ENCODE measurements around the gene TMEM19. TPM values are rescaled to one million over a fixed set of nuclear protein-coding genes. Genes with fewer than 3 reads are reported as not detected.
A peak's percentile ranks its signal among the peaks of the same experiment; 100 is the strongest.
"Not testable (repeated sequence)": the region's sequence is repeated elsewhere in the genome, so short reads cannot be mapped to it uniquely, and the experiment has no call there.

The TMEM19 gene
- total RNA-seq, 3 donors from 2014 or later, result 25.3 to 41.7 (median 37.3) TPM

GRCh38 chr12:71684081-71684480 lies 1.8 kb upstream of the TMEM19 start:
- no peaks in the 10 kb centered on the region for H3K36me3 ChIP-seq (ENCODE audit: low read depth)
- H3K4me1 ChIP-seq (ENCODE audit: low read depth), result no peaks in the 10 kb centered on the region
- no peak for DNase-seq
- intact Hi-C loops (cut with DNase I, micrococcal nuclease), result no loop called here
- no peak for ATAC-seq
- TF ChIP-seq, protein P1, sequence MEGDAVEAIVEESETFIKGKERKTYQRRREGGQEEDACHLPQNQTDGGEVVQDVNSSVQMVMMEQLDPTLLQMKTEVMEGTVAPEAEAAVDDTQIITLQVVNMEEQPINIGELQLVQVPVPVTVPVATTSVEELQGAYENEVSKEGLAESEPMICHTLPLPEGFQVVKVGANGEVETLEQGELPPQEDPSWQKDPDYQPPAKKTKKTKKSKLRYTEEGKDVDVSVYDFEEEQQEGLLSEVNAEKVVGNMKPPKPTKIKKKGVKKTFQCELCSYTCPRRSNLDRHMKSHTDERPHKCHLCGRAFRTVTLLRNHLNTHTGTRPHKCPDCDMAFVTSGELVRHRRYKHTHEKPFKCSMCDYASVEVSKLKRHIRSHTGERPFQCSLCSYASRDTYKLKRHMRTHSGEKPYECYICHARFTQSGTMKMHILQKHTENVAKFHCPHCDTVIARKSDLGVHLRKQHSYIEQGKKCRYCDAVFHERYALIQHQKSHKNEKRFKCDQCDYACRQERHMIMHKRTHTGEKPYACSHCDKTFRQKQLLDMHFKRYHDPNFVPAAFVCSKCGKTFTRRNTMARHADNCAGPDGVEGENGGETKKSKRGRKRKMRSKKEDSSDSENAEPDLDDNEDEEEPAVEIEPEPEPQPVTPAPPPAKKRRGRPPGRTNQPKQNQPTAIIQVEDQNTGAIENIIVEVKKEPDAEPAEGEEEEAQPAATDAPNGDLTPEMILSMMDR (IDR thresholded peaks at IDR 0.05), result no peak
- H3K9me3 ChIP-seq, result no peaks in the 10 kb centered on the region
- H3K4me3 ChIP-seq, result no peak overlapping the region

GRCh38 chr12:71685312-71685906 lies 473 bp upstream of the TMEM19 start:
- peak in 1 of 3 donors; percentile 53 for DNase-seq
- TF ChIP-seq, protein P1 (IDR thresholded peaks at IDR 0.05), result no peak
- intact Hi-C loops (cut with DNase I, micrococcal nuclease), result no loop called here
- no peaks in the 10 kb centered on the region for H3K36me3 ChIP-seq (ENCODE audit: low read depth)
- H3K4me1 ChIP-seq (ENCODE audit: low read depth), result no peaks in the 10 kb centered on the region
- H3K9me3 ChIP-seq, result no peaks in the 10 kb centered on the region
- peak overlapping the region; percentile 52 for H3K4me3 ChIP-seq
- ATAC-seq, result no peak

- peak overlapping the region; percentile 52 for H3K4me3 ChIP-seq
- TF ChIP-seq, protein P1 (IDR thresholded peaks at IDR 0.05), result no peak
- no peaks in the 10 kb centered on the region for H3K36me3 ChIP-seq (ENCODE audit: low read depth)
- DNase-seq (no peak), ATAC-seq (no peak)
- intact Hi-C loops (cut with DNase I, micrococcal nuclease), result no loop called here
- no peaks in the 10 kb centered on the region for H3K4me1 ChIP-seq (ENCODE audit: low read depth)
- H3K9me3 ChIP-seq, result no peaks in the 10 kb centered on the region
These were observed 760 bp downstream of the TMEM19 start for GRCh38 chr12:71686658-71687025.

GRCh38 chr12:71687172-71687571 lies 1.3 kb downstream of the TMEM19 start:
- intact Hi-C loops (cut with DNase I, micrococcal nuclease); H3K9me3 ChIP-seq; H3K36me3 ChIP-seq (ENCODE audit: low read depth); ATAC-seq; H3K4me1 ChIP-seq (ENCODE audit: low read depth); H3K4me3 ChIP-seq: not testable (repeated sequence)
- peak in 2 of 3 donors; percentile 16 to 44 for DNase-seq

DNA sequence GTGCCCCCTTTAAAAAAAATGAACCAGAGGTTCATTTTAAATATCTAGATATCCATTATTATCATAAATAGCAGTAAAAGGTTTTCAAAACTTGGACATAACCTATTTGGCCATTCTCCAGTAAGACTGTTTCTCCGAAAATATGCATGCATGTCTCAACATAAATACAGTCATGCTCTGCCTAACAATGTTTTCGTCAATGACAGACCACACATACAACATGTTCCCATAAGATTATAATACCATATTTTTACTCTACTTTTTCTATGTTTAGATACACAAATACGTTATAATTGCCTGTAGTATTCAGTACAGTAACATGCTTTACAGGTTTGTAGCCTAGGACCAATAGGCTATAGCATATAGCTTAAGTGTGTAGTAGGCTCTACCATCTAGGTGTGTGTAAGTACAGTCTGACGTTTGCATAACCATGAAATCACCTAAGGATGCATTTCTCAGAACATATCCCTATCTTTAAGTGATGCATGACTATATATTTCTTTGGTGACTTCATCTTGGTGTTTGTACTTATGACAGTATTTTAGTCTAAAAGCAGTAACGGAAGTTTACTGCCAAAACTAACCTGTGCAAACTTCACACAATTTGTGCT lies 3.2 kb downstream of the TMEM19 start:
- TF ChIP-seq, protein P1 (IDR thresholded peaks at IDR 0.05), result no peak
- H3K36me3 ChIP-seq (ENCODE audit: low read depth), result no peaks in the 10 kb centered on the region
- ATAC-seq, result no peak
- H3K9me3 ChIP-seq, result no peaks in the 10 kb centered on the region
- no peak for DNase-seq
- intact Hi-C loops (cut with DNase I, micrococcal nuclease), result no loop called here
- peaks cover 11% of the 10 kb centered on the region for H3K4me1 ChIP-seq (ENCODE audit: low read depth)
- no peak overlapping the region for H3K4me3 ChIP-seq

GRCh38 chr12:71691504-71692129 lies 5.7 kb downstream of the TMEM19 start:
- H3K4me1 ChIP-seq (ENCODE audit: low read depth), result peaks cover 29% of the 10 kb centered on the region

More at GRCh38 chr12:71691504-71692129, 5.7 kb downstream of the TMEM19 start:
- ATAC-seq, result peak; percentile 47
- TF ChIP-seq, protein P1 (IDR thresholded peaks at IDR 0.05), result no peak
- intact Hi-C loops (cut with DNase I, micrococcal nuclease), result loop anchor here in 1 of 2 donors (10.0 kb wide), 1 partner anchor 53 kb away; no protein-coding TSS in a partner anchor
- Histone ChIP-seq H3K9me3 (no peaks in the 10 kb centered on the region), H3K36me3 (ENCODE audit: low read depth) (no peaks in the 10 kb centered on the region), H3K4me3 (no peak overlapping the region)
- peak in 1 of 3 donors; percentile 43 for DNase-seq

Data from mucosa of descending colon (tissue), 3 donors.